ENCODE measurements around the gene TNFRSF25. TPM values are rescaled to one million over a fixed set of nuclear protein-coding genes. Genes with fewer than 3 reads are reported as not detected.

Gene TNFRSF25
- polyA plus RNA-seq, 2 of the 4 experiments (the other 2 are of a cell fraction), result 0.65 to 3.4 TPM

GRCh38 chr1:6462412-6463119 is 3.4 kb downstream of the TNFRSF25 start:
- Histone ChIP-seq H3K4me1 (no peaks in the 10 kb centered on the region; the same call in 2 of the 3 replicates), H3K4me3 (no peak overlapping the region), H3K4me2 (no peak overlapping the region), H3K27ac (no peak overlapping the region), H3K9me3 (no peaks in the 10 kb centered on the region)
- 92% methylated on average over 9 of the region's 13 CpGs for WGBS (ENCODE audit: missing lambda C conversion rate)
- DNase-seq (ENCODE audit: low read depth in 1 of 2, low spot score in 1 of 2), result no peak
- FAIRE-seq, result no peak
- CTCF ChIA-PET, result interaction anchor here (0.6 to 2.0 kb wide), 6 partner anchors 14 to 161 kb away, joined by 3 to 7 read pairs (median 3); partner anchors contain the start of gene NOL9
- POLR2A ChIA-PET, result no interaction called here
- no peak for TF ChIP-seq FOXS1 (CRISPR knock-in tag; IDR thresholded peaks at IDR 0.05)
- no peak for TF ChIP-seq HOXB5 (CRISPR knock-in tag; IDR thresholded peaks at IDR 0.05)
- TF ChIP-seq POLR2A (IDR thresholded peaks at IDR 0.05; ENCODE audit: low read length), result no peak
- TF ChIP-seq BHLHE40 (IDR thresholded peaks at IDR 0.05; ENCODE audit: low read depth, low read length), result no peak
- TF ChIP-seq PHF8 (IDR thresholded peaks at IDR 0.05; ENCODE audit: borderline replicate concordance, low read depth), result no peak
- TF ChIP-seq FOSL2 (IDR thresholded peaks at IDR 0.05), result no peak
- no peak for TF ChIP-seq FOSL2 (CRISPR knock-in tag; IDR thresholded peaks at IDR 0.05)
- no peak for TF ChIP-seq NFE2L2 (conservative IDR thresholded peaks at IDR 0.05; ENCODE audit: low read length)
- TF ChIP-seq CHD2 (IDR thresholded peaks at IDR 0.05; ENCODE audit: low read length, partially characterized antibody), result no peak
- no peak for TF ChIP-seq HES2 (IDR thresholded peaks at IDR 0.05)
- TF ChIP-seq FOSB (CRISPR knock-in tag; IDR thresholded peaks at IDR 0.05), result no peak
- TF ChIP-seq HDAC2 (IDR thresholded peaks at IDR 0.05), result no peak
- no peak for TF ChIP-seq JUN (IDR thresholded peaks at IDR 0.05)
- no peak for TF ChIP-seq SMC3 (IDR thresholded peaks at IDR 0.05)
- TF ChIP-seq GATA3 (IDR thresholded peaks at IDR 0.05; ENCODE audit: borderline replicate concordance), result no peak
- ATAC-seq, result no peak; a peak in 1 of 6 replicates

- TF ChIP-seq ATOH8 (CRISPR knock-in tag; IDR thresholded peaks at IDR 0.05; ENCODE audit: low read depth), result no peak
- TF ChIP-seq MAFK (IDR thresholded peaks at IDR 0.05; ENCODE audit: partially characterized antibody), result no peak
- TF ChIP-seq BCL3 (IDR thresholded peaks at IDR 0.05), result no peak
- TF ChIP-seq RCOR1 (IDR thresholded peaks at IDR 0.05; ENCODE audit: low read depth, low read length), result no peak
- TF ChIP-seq FOSB (CRISPR knock-in tag; IDR thresholded peaks at IDR 0.05), result no peak
- TF ChIP-seq CHD4 (IDR thresholded peaks at IDR 0.05; ENCODE audit: borderline replicate concordance), result no peak
- no peak for TF ChIP-seq PHF8 (IDR thresholded peaks at IDR 0.05; ENCODE audit: borderline replicate concordance, low read depth)
- no peak for TF ChIP-seq CHD2 (IDR thresholded peaks at IDR 0.05; ENCODE audit: low read length, partially characterized antibody)
- TF ChIP-seq TP53 (CRISPR knock-in tag; IDR thresholded peaks at IDR 0.05), result no peak
- Histone ChIP-seq H3K4me1 (no peaks in the 10 kb centered on the region; the same call in 2 of the 3 replicates), H3K27ac (no peak overlapping the region), H3K9me3 (no peaks in the 10 kb centered on the region), H3K4me3 (no peak overlapping the region), H3K4me2 (no peak overlapping the region)
- FAIRE-seq, result no peak
- POLR2A ChIA-PET, result no interaction called here
- ATAC-seq, result no peak
- CTCF ChIA-PET, result interaction anchor here (0.6 to 2.0 kb wide), 4 partner anchors 15 to 93 kb away, joined by 3 to 7 read pairs (median 4); partner anchors contain the start of gene NOL9
- WGBS (ENCODE audit: missing lambda C conversion rate), result 90% methylated on average over 43 of the region's 48 CpGs
- DNase-seq (ENCODE audit: low read depth in 1 of 2, low spot score in 1 of 2), result no peak
Measured at GRCh38 chr1:6461538-6462411, 4.2 kb downstream of the TNFRSF25 start.
